Endothelial cell of umbilical vein (primary cell): ENCODE results near the gene KL. TPM values are rescaled to one million over a fixed set of nuclear protein-coding genes. Genes with fewer than 3 reads are reported as not detected.

ENCODE experiments used
- BruUV-seq: library from RNA; stranded (reverse); fragments of 400-500 nt; replicated peaks from 2 replicates; lab custom pipeline; 2021; lab: Mats Ljungman, UMichigan
- CTCF ChIA-PET: fragments of 300-600, 350-600 bp; sonication (Branson Sonifier 250); formaldehyde crosslinking; loops from one replicate; lab custom pipeline; 2021; ENCODE audit warnings: antibody characterized with exemption, inconsistent platforms; lab: Charles Lee
- POLR2A ChIA-PET: fragments of 300-600, 350-600 bp; sonication (Branson Sonifier 250); formaldehyde crosslinking; loops from one replicate; lab custom pipeline; 2021; ENCODE audit warnings: antibody characterized with exemption, inconsistent platforms; lab: Charles Lee
- DNase-seq: peaks from one replicate; pipeline ENCODE4 v3.0.0-alpha.2; 2011; ENCODE audit warnings: low read depth, low spot score
- FAIRE-seq: peaks from 2 replicates; lab custom pipeline; 2011; peaks lifted over from hg19 to GRCh38; lab: Jason Lieb, UNC
- H2AFZ ChIP-seq: 2 replicates; pipeline ENCODE4 v1.6.0; 2012; ENCODE audit warnings: low read depth, low read length, control low read depth, inconsistent platforms
- H3K27ac ChIP-seq: 2 replicates; pipeline ENCODE4 v1.5.1; 2011; ENCODE audit warnings: low read depth, mild to moderate bottlenecking, control low read depth, low read length, moderate library complexity; ENCODE audit not compliant: insufficient read depth
- H3K27me3 ChIP-seq, 2 experiments: 2 replicates each; pipeline versions ENCODE4 v1.6.0 to v1.6.1; 2011; ENCODE audit warnings: low read length in 2 of 2, mixed read lengths in 1 of 2; ENCODE audit not compliant: control insufficient read depth in 2 of 2, insufficient read depth in 2 of 2
- H3K36me3 ChIP-seq, 2 experiments: 2 replicates in 1 of 2; 3 replicates in 1 of 2; pipeline ENCODE4 v1.5.1; 2011; ENCODE audit warnings: low read length in 2 of 2, mild to moderate bottlenecking in 1 of 2, moderate library complexity in 1 of 2; ENCODE audit not compliant: control insufficient read depth in 2 of 2, insufficient read depth in 2 of 2; ENCODE audit errors: extremely low read depth in 1 of 2
- H3K4me1 ChIP-seq: 3 replicates; pipeline ENCODE4 v1.5.1; 2011; ENCODE audit warnings: mild to moderate bottlenecking, low read length; ENCODE audit not compliant: control insufficient read depth, insufficient read depth; ENCODE audit errors: extremely low read depth
- H3K4me2 ChIP-seq: 2 replicates; pipeline ENCODE4 v1.6.1; 2011; ENCODE audit warnings: low read length, control low read depth, mixed read lengths; ENCODE audit not compliant: insufficient read depth
- H3K4me3 ChIP-seq, 3 experiments: fragments of 200-600 bp in 1 of 3; sonication (generic), shearing (Covaris generic) in 1 of 3; replicated peaks in 1 of 3; 2 replicates each; pipeline ENCODE4 v1.5.1; 2011 to 2016; ENCODE audit warnings: control low read depth in 3 of 3, low read length in 3 of 3, mild to moderate bottlenecking in 2 of 3, inconsistent platforms in 1 of 3, low read depth in 1 of 3, moderate library complexity in 1 of 3; ENCODE audit not compliant: insufficient read depth in 1 of 3
- H3K79me2 ChIP-seq: 2 replicates; pipeline ENCODE4 v1.6.0; 2012; ENCODE audit warnings: low read length, inconsistent platforms; ENCODE audit not compliant: control insufficient read depth, insufficient read depth
- H3K9ac ChIP-seq: replicated peaks from 2 replicates; pipeline ENCODE3; 2011; ENCODE audit warnings: low read length, control low read depth; ENCODE audit not compliant: insufficient read depth; ENCODE audit errors: extremely low read depth
- H3K9me1 ChIP-seq: replicated peaks from 3 replicates; pipeline ENCODE4 v1.6.0; 2011; ENCODE audit warnings: mild to moderate bottlenecking, low read length; ENCODE audit not compliant: control insufficient read depth, insufficient read depth; ENCODE audit errors: extremely low read depth
- H3K9me3 ChIP-seq: replicated peaks from 2 replicates; pipeline ENCODE4 v1.5.1; 2012; ENCODE audit warnings: low read length, inconsistent platforms; ENCODE audit not compliant: control insufficient read depth, insufficient read depth
- H4K20me1 ChIP-seq: replicated peaks from 2 replicates; pipeline ENCODE3; 2011; ENCODE audit warnings: mild to moderate bottlenecking, low read length; ENCODE audit not compliant: control insufficient read depth, insufficient read depth; ENCODE audit errors: extremely low read depth
- CTCF ChIP-seq, 2 donors: IDR thresholded peaks; 1 replicate in 1 of 2; 2 replicates in 1 of 2; pipeline ENCODE4 v1.5.1; 2011; ENCODE audit warnings: low read length in 2 of 2, mild to moderate bottlenecking in 2 of 2, moderate library complexity in 2 of 2, control low read depth in 1 of 2, inconsistent platforms in 1 of 2, low read depth in 1 of 2; ENCODE audit not compliant: insufficient read depth in 1 of 2; ENCODE audit errors: extremely low read depth in 1 of 2
- EZH2 ChIP-seq: IDR thresholded peaks from 2 replicates; pipeline ENCODE4 v1.6.1; 2012; ENCODE audit warnings: borderline replicate concordance, low read depth, mild to moderate bottlenecking, moderate library complexity, low read length, inconsistent platforms; ENCODE audit not compliant: severe bottlenecking
- FOS ChIP-seq: IDR thresholded peaks from 2 replicates; pipeline ENCODE4 v1.6.1; 2011; ENCODE audit warnings: mild to moderate bottlenecking, low read length, moderate library complexity, borderline replicate concordance; ENCODE audit not compliant: insufficient read depth
- GATA2 ChIP-seq: IDR thresholded peaks from 2 replicates; pipeline ENCODE4 v1.7.0; 2011; ENCODE audit warnings: low read depth, mild to moderate bottlenecking, moderate library complexity, mixed read lengths, low read length; ENCODE audit not compliant: insufficient read length, insufficient read depth
- JUN ChIP-seq: IDR thresholded peaks from 2 replicates; pipeline ENCODE4 v1.6.1; 2011; ENCODE audit warnings: borderline replicate concordance, low read depth; ENCODE audit not compliant: insufficient read length, insufficient read depth
- MAX ChIP-seq: IDR thresholded peaks from 2 replicates; pipeline ENCODE4 v1.6.1; 2011; ENCODE audit not compliant: insufficient read depth, insufficient read length
- MYC ChIP-seq: IDR thresholded peaks from one replicate; pipeline ENCODE4 v1.6.1; 2011; ENCODE audit warnings: mild to moderate bottlenecking, low read depth, low read length
- POLR2A ChIP-seq: IDR thresholded peaks from 2 replicates; pipeline ENCODE4 v1.6.1; 2012; ENCODE audit warnings: low read depth, mild to moderate bottlenecking, control low read depth, low read length
- POLR2AphosphoS5 ChIP-seq: IDR thresholded peaks from 2 replicates; pipeline ENCODE4 v1.6.1; 2012; ENCODE audit warnings: low read depth, mild to moderate bottlenecking, control low read depth, low read length, moderate library complexity; ENCODE audit not compliant: insufficient read depth
- dilution Hi-C: fragments of 300-500 bp; cut with MboI; formaldehyde crosslinking; loops from one replicate; pipeline ENCODE4 v1.15.0; 2019; ENCODE audit warnings: low sequenced_read_pairs; ENCODE audit not compliant: extremely low pct_ligation_motif_present
- intact Hi-C: fragments of 100-400 bp; cut with micrococcal nuclease; formaldehyde crosslinking; loops from one replicate; pipeline ENCODE4 v1.10.0; 2022
- polyA plus RNA-seq, 4 experiments: library from polyadenylated mRNA; depleted of rRNA in 3 of 4; stranded (reverse) in 3 of 4; unstranded in 1 of 4; fragments of >200 nt; gene quantifications; 2 replicates each; pipeline versions ENCODE4 v1.2.1 to v1.2.3, GENCODE V29; 2011 to 2012; ENCODE audit warnings: missing spikeins in 1 of 4
- total RNA-seq: library from RNA; stranded (reverse); gene quantifications from 2 replicates; pipeline ENCODE4 v1.2.3, GENCODE V29; 2021

The KL gene
- total and polyA plus RNA-seq, 2 donors (not counting 3 experiments of a cell fraction or from before 2014, with no cell fraction given), result 0.01 to 0.07 TPM

GRCh38 chr13:33096886-33097605, 80.8 kb downstream of the KL start:
- no peaks in the 10 kb centered on the region for H3K9me1 ChIP-seq
- H3K9ac ChIP-seq, result no peak overlapping the region
- no peak for TF ChIP-seq MYC
- no peak for TF ChIP-seq CTCF (IDR thresholded peaks at IDR 0.05; ENCODE audit: extremely low read depth in 1 of 2, insufficient read depth in 1 of 2, low read depth in 1 of 2, low read length in 2 of 2)
- no peak for TF ChIP-seq GATA2
- TF ChIP-seq JUN, result no peak
- TF ChIP-seq MAX, result no peak
- TF ChIP-seq POLR2A, result no peak
- no peak for TF ChIP-seq EZH2
- no peak for TF ChIP-seq FOS
- no peak for TF ChIP-seq POLR2AphosphoS5
- no peaks in the 10 kb centered on the region for H4K20me1 ChIP-seq
- H3K4me1 ChIP-seq, result peaks cover 12% of the 10 kb centered on the region
- no peaks in the 10 kb centered on the region for H3K36me3 ChIP-seq
- ChIA-PET POLR2A (no interaction called here), CTCF (interaction anchor here (1.3 kb wide), 1 partner anchor 15 kb away, joined by 3 read pairs; no protein-coding TSS in a partner anchor)
- H3K27me3 ChIP-seq, result no peaks in the 10 kb centered on the region
- no peak overlapping the region for H3K4me3 ChIP-seq
- H2AFZ ChIP-seq, result no peak overlapping the region
- H3K79me2 ChIP-seq, result no peaks in the 10 kb centered on the region
- dilution Hi-C loops (no loop called here), intact Hi-C loops (no loop called here)
- H3K27ac ChIP-seq, result no peak overlapping the region
- FAIRE-seq, result no peak
- no TSS peak for BruUV-seq
- DNase-seq, result no peak
- H3K4me2 ChIP-seq, result no peak overlapping the region
- no peaks in the 10 kb centered on the region for H3K9me3 ChIP-seq
